ENCODE data around the gene FCHSD2. TPM values are rescaled to one million over a fixed set of nuclear protein-coding genes. Genes with fewer than 3 reads are reported as not detected.

FCHSD2 gene
- total and polyA plus RNA-seq, 2 of the 13 experiments (the other 11 are each of a cell fraction or from before 2014, with no cell fraction given): 20.5 to 24.8 TPM

DNA sequence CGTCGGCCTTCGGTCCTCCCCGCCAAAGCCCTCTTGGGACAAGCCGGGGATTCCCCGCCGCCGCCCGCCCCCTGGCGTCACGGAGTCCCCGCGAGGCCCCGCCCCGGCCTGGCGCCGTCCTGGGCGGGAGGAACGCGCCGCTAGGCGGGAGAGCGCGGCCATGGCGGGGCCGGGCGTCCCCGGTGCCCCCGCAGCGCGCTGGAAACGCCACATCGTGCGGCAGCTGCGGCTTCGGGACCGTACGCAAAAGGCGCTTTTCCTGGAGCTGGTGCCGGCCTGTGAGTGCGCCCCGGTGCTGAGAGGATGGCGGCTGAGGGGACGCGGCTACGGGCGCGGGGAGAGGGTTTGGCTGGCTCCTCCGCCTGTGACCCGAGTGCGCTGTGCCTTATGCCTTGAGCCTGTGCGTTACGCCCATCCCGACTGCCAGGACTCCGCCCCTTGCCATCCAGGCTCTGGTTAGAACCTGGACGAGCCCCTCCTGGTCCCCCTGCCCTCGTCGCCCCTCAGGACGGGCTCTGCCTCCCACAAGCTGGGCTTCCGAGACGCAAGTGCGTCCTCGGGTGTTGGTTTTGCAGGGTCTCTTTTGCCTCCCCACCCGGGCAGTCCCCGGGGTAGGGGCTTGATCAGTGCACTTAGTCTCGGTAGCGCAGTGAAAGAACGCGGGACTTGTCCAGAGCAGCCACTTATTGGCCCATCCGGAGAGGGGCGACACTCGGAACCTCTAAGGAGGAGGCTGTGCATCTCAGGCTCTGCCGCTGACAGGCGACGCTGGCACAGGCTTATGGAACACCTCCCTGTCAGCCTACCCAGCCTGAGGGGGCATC is 327.6 kb downstream of the FCHSD2 start, which contains the start of gene ATG16L2 (continued):
- TF ChIP-seq, protein P1, sequence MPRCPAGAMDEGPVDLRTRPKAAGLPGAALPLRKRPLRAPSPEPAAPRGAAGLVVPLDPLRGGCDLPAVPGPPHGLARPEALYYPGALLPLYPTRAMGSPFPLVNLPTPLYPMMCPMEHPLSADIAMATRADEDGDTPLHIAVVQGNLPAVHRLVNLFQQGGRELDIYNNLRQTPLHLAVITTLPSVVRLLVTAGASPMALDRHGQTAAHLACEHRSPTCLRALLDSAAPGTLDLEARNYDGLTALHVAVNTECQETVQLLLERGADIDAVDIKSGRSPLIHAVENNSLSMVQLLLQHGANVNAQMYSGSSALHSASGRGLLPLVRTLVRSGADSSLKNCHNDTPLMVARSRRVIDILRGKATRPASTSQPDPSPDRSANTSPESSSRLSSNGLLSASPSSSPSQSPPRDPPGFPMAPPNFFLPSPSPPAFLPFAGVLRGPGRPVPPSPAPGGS (CRISPR knock-in tag; IDR thresholded peaks at IDR 0.05): no peak; the same call in none of the 2 replicates
- TF ChIP-seq, protein P2, sequence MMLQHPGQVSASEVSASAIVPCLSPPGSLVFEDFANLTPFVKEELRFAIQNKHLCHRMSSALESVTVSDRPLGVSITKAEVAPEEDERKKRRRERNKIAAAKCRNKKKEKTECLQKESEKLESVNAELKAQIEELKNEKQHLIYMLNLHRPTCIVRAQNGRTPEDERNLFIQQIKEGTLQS (CRISPR knock-in tag; IDR thresholded peaks at IDR 0.05): no peak; the same call in 1 of the 2 replicates
- TF ChIP-seq ZHX2 (IDR thresholded peaks at IDR 0.05; ENCODE audit: low read depth) (peak; percentile 28; the same call in 1 of the 2 replicates), ZHX2 (CRISPR knock-in tag; IDR thresholded peaks at IDR 0.05; ENCODE audit: borderline replicate concordance) (no peak), JUND (CRISPR knock-in tag; IDR thresholded peaks at IDR 0.05) (no peak), THAP8 (CRISPR knock-in tag; IDR thresholded peaks at IDR 0.05; ENCODE audit: borderline replicate concordance) (0 out of 2 replicates have a peak, but pooled peaks have one; percentile 70), HNRNPL (IDR thresholded peaks at IDR 0.05; ENCODE audit: low read depth, low read length) (peak; percentile 47; the same call in 1 of the 2 replicates), HMG20B (CRISPR knock-in tag; conservative IDR thresholded peaks at IDR 0.05) (no peak), ZNF468 (CRISPR knock-in tag; IDR thresholded peaks at IDR 0.05) (0 out of 2 replicates have a peak, but pooled peaks have one; percentile 29), SALL2 (CRISPR knock-in tag; IDR thresholded peaks at IDR 0.05) (peak; percentile 62), TGIF2 (CRISPR knock-in tag; IDR thresholded peaks at IDR 0.05) (0 out of 2 replicates have a peak, but pooled peaks have one; percentile 37), CREB1 (IDR thresholded peaks at IDR 0.05) (peak; percentile 58; the same call in 1 of the 2 replicates), CREB1 (CRISPR knock-in tag; IDR thresholded peaks at IDR 0.05) (no peak), ELF3 (CRISPR knock-in tag; IDR thresholded peaks at IDR 0.05) (0 out of 2 replicates have a peak, but pooled peaks have one; percentile 9)
- TF ChIP-seq, protein P3, sequence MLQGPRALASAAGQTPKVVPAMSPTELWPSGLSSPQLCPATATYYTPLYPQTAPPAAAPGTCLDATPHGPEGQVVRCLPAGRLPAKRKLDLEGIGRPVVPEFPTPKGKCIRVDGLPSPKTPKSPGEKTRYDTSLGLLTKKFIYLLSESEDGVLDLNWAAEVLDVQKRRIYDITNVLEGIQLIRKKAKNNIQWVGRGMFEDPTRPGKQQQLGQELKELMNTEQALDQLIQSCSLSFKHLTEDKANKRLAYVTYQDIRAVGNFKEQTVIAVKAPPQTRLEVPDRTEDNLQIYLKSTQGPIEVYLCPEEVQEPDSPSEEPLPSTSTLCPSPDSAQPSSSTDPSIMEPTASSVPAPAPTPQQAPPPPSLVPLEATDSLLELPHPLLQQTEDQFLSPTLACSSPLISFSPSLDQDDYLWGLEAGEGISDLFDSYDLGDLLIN (CRISPR knock-in tag; IDR thresholded peaks at IDR 0.05; ENCODE audit: borderline replicate concordance): no peak; the same call in 1 of the 2 replicates
- TF ChIP-seq, protein P4, sequence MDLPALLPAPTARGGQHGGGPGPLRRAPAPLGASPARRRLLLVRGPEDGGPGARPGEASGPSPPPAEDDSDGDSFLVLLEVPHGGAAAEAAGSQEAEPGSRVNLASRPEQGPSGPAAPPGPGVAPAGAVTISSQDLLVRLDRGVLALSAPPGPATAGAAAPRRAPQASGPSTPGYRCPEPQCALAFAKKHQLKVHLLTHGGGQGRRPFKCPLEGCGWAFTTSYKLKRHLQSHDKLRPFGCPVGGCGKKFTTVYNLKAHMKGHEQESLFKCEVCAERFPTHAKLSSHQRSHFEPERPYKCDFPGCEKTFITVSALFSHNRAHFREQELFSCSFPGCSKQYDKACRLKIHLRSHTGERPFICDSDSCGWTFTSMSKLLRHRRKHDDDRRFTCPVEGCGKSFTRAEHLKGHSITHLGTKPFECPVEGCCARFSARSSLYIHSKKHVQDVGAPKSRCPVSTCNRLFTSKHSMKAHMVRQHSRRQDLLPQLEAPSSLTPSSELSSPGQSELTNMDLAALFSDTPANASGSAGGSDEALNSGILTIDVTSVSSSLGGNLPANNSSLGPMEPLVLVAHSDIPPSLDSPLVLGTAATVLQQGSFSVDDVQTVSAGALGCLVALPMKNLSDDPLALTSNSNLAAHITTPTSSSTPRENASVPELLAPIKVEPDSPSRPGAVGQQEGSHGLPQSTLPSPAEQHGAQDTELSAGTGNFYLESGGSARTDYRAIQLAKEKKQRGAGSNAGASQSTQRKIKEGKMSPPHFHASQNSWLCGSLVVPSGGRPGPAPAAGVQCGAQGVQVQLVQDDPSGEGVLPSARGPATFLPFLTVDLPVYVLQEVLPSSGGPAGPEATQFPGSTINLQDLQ (CRISPR knock-in tag; IDR thresholded peaks at IDR 0.05): peak; percentile 67; the same call in 1 of the 2 replicates
